ENCODE measurements around the gene CCL1.

- no peak for TF ChIP-seq EZH2 (IDR thresholded peaks at IDR 0.05)
- no peak for TF ChIP-seq CTCF (IDR thresholded peaks at IDR 0.05)
These were observed 14.2 kb upstream of the CCL1 start for GRCh38 chr17:34377078-34377823.
